Measurements from ENCODE around the gene NANOGP8.

NANOGP8 gene

GRCh38 chr15:35062738-35063099, 22.4 kb downstream of the NANOGP8 start:
- H3K27ac ChIP-seq = no peak overlapping the region
- TF ChIP-seq CTCF (conservative IDR thresholded peaks at IDR 0.05) = no peak

DNA sequence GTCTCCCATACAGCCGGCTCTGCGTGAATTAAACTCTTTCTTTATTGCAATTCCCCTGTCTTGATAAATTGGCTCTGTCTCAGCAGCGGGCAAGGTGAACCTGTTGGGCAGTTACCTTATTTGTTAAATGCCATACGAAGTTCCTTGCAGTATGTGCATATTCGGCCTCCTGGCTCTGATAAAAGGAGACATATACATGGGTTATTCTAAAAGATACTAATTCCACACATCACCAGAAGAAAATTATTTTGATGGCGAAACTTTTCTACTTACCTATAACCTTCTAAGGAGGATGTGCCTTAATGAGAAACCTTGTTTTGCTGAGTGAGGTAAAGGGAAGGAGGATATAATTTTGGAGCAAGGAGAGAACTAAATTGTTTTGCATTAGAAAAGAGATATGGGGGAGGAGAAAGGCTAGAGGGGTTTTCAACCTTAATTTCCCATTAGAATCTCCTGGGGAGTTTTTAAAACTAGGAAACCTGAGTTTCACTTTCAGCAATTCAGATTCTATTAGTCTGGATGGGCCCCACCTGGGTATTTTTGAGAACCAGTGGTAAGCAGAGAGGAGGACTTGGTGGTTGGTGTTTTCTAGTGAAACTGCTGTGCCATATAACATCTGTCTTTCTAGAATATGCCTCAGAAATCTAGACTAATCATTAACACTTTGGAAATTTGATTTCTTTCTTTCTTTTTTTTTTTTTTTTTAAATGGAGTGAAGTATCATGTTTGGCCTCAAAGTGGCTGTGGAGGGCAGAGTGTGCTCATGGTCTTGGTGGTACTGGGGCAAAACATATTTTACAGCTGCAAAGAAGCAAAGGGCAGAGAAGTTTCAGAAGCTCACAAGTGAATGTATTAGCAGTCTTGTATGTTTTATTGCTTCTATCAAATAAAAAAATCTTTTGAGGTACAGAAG, 23.0 kb downstream of the NANOGP8 start:
- H3K27ac ChIP-seq = no peak overlapping the region
- no peak for TF ChIP-seq CTCF (conservative IDR thresholded peaks at IDR 0.05)

DNA sequence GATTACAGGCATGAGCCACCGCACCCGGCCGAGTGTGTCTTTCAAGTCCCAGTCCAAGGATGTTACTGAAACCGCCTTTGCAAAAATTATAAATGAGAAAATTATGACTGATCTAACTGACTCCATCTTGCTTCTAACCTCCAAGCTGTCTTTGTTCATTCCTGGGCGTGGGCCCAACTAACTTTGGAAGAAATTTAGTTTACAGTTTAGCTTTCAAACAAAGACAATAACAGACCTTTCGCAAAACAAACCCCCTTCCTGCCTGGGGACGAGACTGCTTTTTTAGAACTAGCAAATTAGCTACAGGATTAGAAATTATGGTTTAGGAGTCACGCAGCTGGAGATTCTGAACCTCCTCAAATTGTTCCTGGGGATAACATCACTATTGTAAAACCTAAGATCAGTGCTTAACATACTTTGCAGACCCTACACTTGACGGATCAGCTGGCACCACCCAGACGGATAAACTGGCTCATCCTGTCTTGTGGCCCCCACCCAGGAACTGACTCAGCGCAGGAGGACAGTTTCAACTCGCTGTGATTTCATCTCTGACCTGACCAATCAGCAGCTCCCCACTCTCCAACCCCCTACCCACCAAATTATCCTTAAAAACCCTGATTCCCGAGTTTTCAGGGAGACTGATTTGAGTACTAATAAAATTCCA, 23.8 kb downstream of the NANOGP8 start:
- no peak overlapping the region for H3K27ac ChIP-seq
- TF ChIP-seq CTCF (conservative IDR thresholded peaks at IDR 0.05) = no peak

- no peak overlapping the region for H3K27ac ChIP-seq
- no peak for TF ChIP-seq CTCF (conservative IDR thresholded peaks at IDR 0.05)
Observed at GRCh38 chr15:35060591-35060990, 24.5 kb downstream of the NANOGP8 start.

DNA sequence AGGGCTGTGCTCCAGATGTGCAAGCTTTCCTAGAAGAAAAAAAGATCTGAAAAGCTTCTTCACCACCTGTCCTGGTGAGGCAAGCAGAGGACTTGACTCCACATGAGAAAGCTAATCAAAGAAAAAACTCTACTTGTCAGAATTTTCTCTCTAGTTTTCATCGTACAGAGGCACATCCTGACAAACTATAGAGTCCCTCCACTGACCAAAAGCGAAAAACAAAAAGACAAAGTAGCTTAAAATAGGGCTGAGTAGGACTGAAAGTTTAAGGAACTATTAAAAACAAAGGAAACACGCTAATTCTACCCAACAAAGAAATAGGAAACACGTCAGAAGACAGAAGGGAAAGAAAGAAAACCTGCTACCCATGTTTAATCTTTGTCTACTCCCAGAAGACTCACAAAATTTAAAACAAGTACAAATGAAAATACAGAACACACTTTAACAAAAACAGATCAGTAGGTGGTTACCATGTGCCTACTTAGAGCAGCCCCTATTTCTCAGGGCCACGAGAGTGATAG, 26.5 kb downstream of the NANOGP8 start:
- H3K27ac ChIP-seq = no peak overlapping the region
- no peak for TF ChIP-seq CTCF (conservative IDR thresholded peaks at IDR 0.05)

- no peak overlapping the region for H3K27ac ChIP-seq
- TF ChIP-seq CTCF (conservative IDR thresholded peaks at IDR 0.05) = no peak
Observed at GRCh38 chr15:35055416-35056105, 29.5 kb downstream of the NANOGP8 start.

- TF ChIP-seq CTCF (conservative IDR thresholded peaks at IDR 0.05) = no peak
- no peak overlapping the region for H3K27ac ChIP-seq
Observed at GRCh38 chr15:35054380-35054779, 30.7 kb downstream of the NANOGP8 start.
